B cell (primary cell): ENCODE data around the gene MSLN. TPM values are rescaled to one million over a fixed set of nuclear protein-coding genes. Genes with fewer than 3 reads are reported as not detected.

Source experiments
- ATAC-seq: fragments of 200-7000 bp; cut with Tn5 transposase; one replicate; pipeline ENCODE4 v1.10.0; 2021; ENCODE audit warnings: low read depth, mild to moderate bottlenecking, moderate number of reproducible peaks, moderate library complexity
- CTCF ChIA-PET: fragments of 350-600 bp; sonication (Branson Sonifier 250); formaldehyde crosslinking; loops from one replicate; lab custom pipeline; 2021; ENCODE audit warnings: antibody characterized with exemption, inconsistent platforms; lab: Charles Lee
- POLR2A ChIA-PET: fragments of 350-600 bp; sonication (Branson Sonifier 250); formaldehyde crosslinking; loops from one replicate; lab custom pipeline; 2021; ENCODE audit warnings: antibody characterized with exemption; lab: Charles Lee
- DNase-seq: peaks from one replicate; pipeline ENCODE4 v3.0.0; 2013
- H2AFZ ChIP-seq: 2 replicates; pipeline ENCODE4 v1.6.1; 2012; ENCODE audit warnings: mild to moderate bottlenecking, low read depth, low read length; ENCODE audit not compliant: insufficient read depth, poor library complexity, severe bottlenecking
- H3K27ac ChIP-seq, 2 donors: 1 replicate in 1 of 2; 2 replicates in 1 of 2; pipeline ENCODE4 v1.5.1; 2012 to 2013; ENCODE audit warnings: low read length in 2 of 2, mild to moderate bottlenecking in 2 of 2, moderate library complexity in 1 of 2
- H3K27me3 ChIP-seq, 4 experiments: fragments of 200-600 bp in 1 of 4; sonication (generic) in 1 of 4; replicated peaks in 1 of 4; 1 replicate in 2 of 4; 2 replicates in 2 of 4; pipeline versions ENCODE4 v1.6.1 to v1.7.0; 2013 to 2016; ENCODE audit warnings: low read length in 3 of 4, mild to moderate bottlenecking in 2 of 4, mixed read lengths in 1 of 4, moderate library complexity in 1 of 4; ENCODE audit not compliant: insufficient read depth in 4 of 4, control insufficient read depth in 3 of 4; ENCODE audit errors: control extremely low read depth in 1 of 4
- H3K36me3 ChIP-seq, 2 experiments: replicated peaks in 1 of 2; 1 replicate in 1 of 2; 2 replicates in 1 of 2; pipeline versions ENCODE4 v1.6.1 to v1.7.1; 2013; ENCODE audit warnings: low read length in 1 of 2; ENCODE audit not compliant: insufficient read depth in 2 of 2, control insufficient read depth in 1 of 2; ENCODE audit errors: control extremely low read depth in 1 of 2, extremely low read depth in 1 of 2
- H3K4me1 ChIP-seq, 2 donors: fragments of 200-600 bp in 1 of 2; sonication (generic) in 1 of 2; 1 replicate in 1 of 2; 2 replicates in 1 of 2; pipeline versions ENCODE4 v1.5.1 to v1.6.1; 2013 to 2017; ENCODE audit warnings: low read length in 2 of 2; ENCODE audit not compliant: control insufficient read depth in 2 of 2, insufficient read depth in 2 of 2
- H3K4me2 ChIP-seq: replicated peaks from 2 replicates; pipeline ENCODE3; 2012; ENCODE audit warnings: mild to moderate bottlenecking, low read depth, low read length; ENCODE audit not compliant: poor library complexity, severe bottlenecking
- H3K4me3 ChIP-seq, 5 experiments: fragments of 200-600 bp in 1 of 5; sonication (generic) in 1 of 5; 1 replicate in 3 of 5; 2 replicates in 2 of 5; pipeline versions ENCODE4 v1.5.1 to v1.7.0; 2011 to 2016; ENCODE audit warnings: low read length in 4 of 5, mild to moderate bottlenecking in 4 of 5, low read depth in 2 of 5, control low read depth in 1 of 5, moderate library complexity in 1 of 5; ENCODE audit not compliant: insufficient read depth in 1 of 5; ENCODE audit errors: control extremely low read depth in 1 of 5, extremely low read depth in 1 of 5
- H3K79me2 ChIP-seq: fragments of 200-600 bp; sonication (generic); one replicate; pipeline ENCODE4 v1.6.0; 2016; ENCODE audit warnings: low read length; ENCODE audit not compliant: control insufficient read depth, insufficient read depth
- H3K9ac ChIP-seq: fragments of 200-600 bp; sonication (generic); 2 replicates; pipeline ENCODE4 v1.6.1; 2017; ENCODE audit warnings: mild to moderate bottlenecking, low read length, moderate library complexity
- H3K9me3 ChIP-seq, 3 donors: one replicate each; pipeline versions ENCODE4 v1.6.1 to v1.7.1; 2013; ENCODE audit warnings: low read length in 2 of 3; ENCODE audit not compliant: control insufficient read depth in 2 of 3, insufficient read depth in 1 of 3; ENCODE audit errors: control extremely low read depth in 1 of 3
- H4K20me1 ChIP-seq: 2 replicates; pipeline ENCODE4 v1.6.0; 2012; ENCODE audit warnings: mild to moderate bottlenecking, low read length; ENCODE audit not compliant: insufficient read depth, control insufficient read depth, poor library complexity, severe bottlenecking
- H3K27ac Mint-ChIP-seq: one replicate; pipeline ENCODE4 v1.8.0; 2021; ENCODE audit warnings: mixed read lengths
- H3K27me3 Mint-ChIP-seq: one replicate; pipeline ENCODE4 v1.8.0; 2021; ENCODE audit warnings: mixed read lengths
- H3K4me1 Mint-ChIP-seq: one replicate; pipeline ENCODE4 v1.8.0; 2021; ENCODE audit warnings: mixed read lengths
- H3K4me3 Mint-ChIP-seq: one replicate; pipeline ENCODE4 v1.8.0; 2021; ENCODE audit warnings: mixed read lengths
- H3K9me3 Mint-ChIP-seq: one replicate; pipeline ENCODE4 v1.8.0; 2022; ENCODE audit warnings: mixed read lengths; ENCODE audit not compliant: insufficient read depth
- EZH2 ChIP-seq: IDR thresholded peaks from 2 replicates; pipeline ENCODE4 v1.6.1; 2012; ENCODE audit warnings: borderline replicate concordance, low read depth, mild to moderate bottlenecking, moderate library complexity, low read length; ENCODE audit not compliant: insufficient read depth, poor library complexity, severe bottlenecking
- WGBS: methylation state at CpG from one replicate; pipeline ENCODE4 v1.1.5; 2013; ENCODE audit warnings: missing lambda C conversion rate; ENCODE audit not compliant: insufficient coverage; 5-methylcytosine and 5-hydroxymethylcytosine counted together
- intact Hi-C: fragments of 100-400 bp; cut with micrococcal nuclease; formaldehyde crosslinking; loops from one replicate; pipeline ENCODE4 v1.10.0; 2022
- polyA plus RNA-seq: library from polyadenylated mRNA; depleted of rRNA; stranded (reverse); fragments of >200 nt; gene quantifications from 2 replicates; pipeline ENCODE4 v1.2.3, GENCODE V29; 2012
- total RNA-seq, 2 donors: library from RNA; stranded (reverse); fragments of 120-200 nt in 1 of 2; gene quantifications; 1 replicate in 1 of 2; 2 replicates in 1 of 2; pipeline versions ENCODE4 v1.2.3 to v1.2.4, GENCODE V29; 2013 to 2022
- TF ChIP-seq, protein P1 (sequence below): fragments of 200-600 bp; IDR thresholded peaks from one replicate; pipeline ENCODE4 v1.8.0; 2022; ENCODE audit warnings: antibody characterized with exemption, mild to moderate bottlenecking

MSLN gene
- total and polyA plus RNA-seq, 2 donors (not counting 1 experiment from before 2014, with no cell fraction given) = not detected

DNA sequence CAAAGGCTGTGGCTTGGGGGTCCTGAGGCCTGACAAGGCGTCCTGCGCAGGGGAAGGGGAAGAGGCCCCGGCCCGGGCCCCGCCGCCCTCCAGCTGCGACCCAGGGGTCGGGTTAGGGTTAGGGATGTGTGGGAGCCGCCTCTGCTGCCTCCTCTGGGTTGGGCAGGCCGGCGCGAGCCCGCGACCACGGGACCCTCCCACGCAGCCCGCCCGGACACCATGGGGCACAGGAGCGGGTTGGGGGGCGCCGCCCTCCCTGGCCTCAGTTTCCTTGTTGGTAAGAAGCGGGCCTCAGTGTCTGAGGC, 20.1 kb upstream of the MSLN start:
- Histone ChIP-seq H4K20me1 (peaks cover 9% of the 10 kb centered on the region), H2AFZ (peak overlapping the region; percentile 90), H3K36me3 (peaks cover 0 to 16% of the 10 kb centered on the region in 2 experiments), H3K9me3 (no peaks in the 10 kb centered on the region), H3K9ac (peak overlapping the region; percentile 97), H3K4me2 (peak overlapping the region; percentile 99), H3K27me3 (no peaks in the 10 kb centered on the region), H3K79me2 (peaks cover 16% of the 10 kb centered on the region), H3K4me3 (peak overlapping the region; percentile 18 to 94 (median 81)), H3K4me1 (peaks cover 20 to 36% of the 10 kb centered on the region in 2 donors), H3K27ac (peak overlapping the region; percentile 86 to 94)
- no peak for DNase-seq
- Mint-ChIP-seq H3K4me1 (peaks cover 18% of the 10 kb centered on the region), H3K27ac (peak overlapping the region; percentile 83), H3K4me3 (peak overlapping the region; percentile 82), H3K27me3 (no peaks in the 10 kb centered on the region), H3K9me3 (no peaks in the 10 kb centered on the region)
- CTCF ChIA-PET = interaction anchor here (1.0 to 5.9 kb wide), 11 partner anchors 8 to 62 kb away, joined by 3 to 31 read pairs (median 3); partner anchors contain the start of genes ANTKMT, HAGHL and METRN
- WGBS = 0% methylated on average over 22 of the region's 22 CpGs
- ATAC-seq = peak; percentile 4
- TF ChIP-seq, protein P1, sequence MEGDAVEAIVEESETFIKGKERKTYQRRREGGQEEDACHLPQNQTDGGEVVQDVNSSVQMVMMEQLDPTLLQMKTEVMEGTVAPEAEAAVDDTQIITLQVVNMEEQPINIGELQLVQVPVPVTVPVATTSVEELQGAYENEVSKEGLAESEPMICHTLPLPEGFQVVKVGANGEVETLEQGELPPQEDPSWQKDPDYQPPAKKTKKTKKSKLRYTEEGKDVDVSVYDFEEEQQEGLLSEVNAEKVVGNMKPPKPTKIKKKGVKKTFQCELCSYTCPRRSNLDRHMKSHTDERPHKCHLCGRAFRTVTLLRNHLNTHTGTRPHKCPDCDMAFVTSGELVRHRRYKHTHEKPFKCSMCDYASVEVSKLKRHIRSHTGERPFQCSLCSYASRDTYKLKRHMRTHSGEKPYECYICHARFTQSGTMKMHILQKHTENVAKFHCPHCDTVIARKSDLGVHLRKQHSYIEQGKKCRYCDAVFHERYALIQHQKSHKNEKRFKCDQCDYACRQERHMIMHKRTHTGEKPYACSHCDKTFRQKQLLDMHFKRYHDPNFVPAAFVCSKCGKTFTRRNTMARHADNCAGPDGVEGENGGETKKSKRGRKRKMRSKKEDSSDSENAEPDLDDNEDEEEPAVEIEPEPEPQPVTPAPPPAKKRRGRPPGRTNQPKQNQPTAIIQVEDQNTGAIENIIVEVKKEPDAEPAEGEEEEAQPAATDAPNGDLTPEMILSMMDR = no peak
- TF ChIP-seq EZH2 = no peak
- POLR2A ChIA-PET = interaction anchor here (1.0 to 2.0 kb wide), 3 partner anchors 12 to 48 kb away, joined by 3 to 11 read pairs (median 4); partner anchors contain the start of genes CHTF18 and RPUSD1
- intact Hi-C loops = loop anchor here (2.0 kb wide), 1 partner anchor 56 kb away; the partner anchor contains the start of gene JMJD8
